Activated naive CD8-positive, alpha-beta T cell treated with anti-CD3 and anti-CD28 coated beads for 36 hours (primary cell): ENCODE measurements around the gene ARL6IP5. TPM values are rescaled to one million over a fixed set of nuclear protein-coding genes. Genes with fewer than 3 reads are reported as not detected.
A peak's percentile ranks its signal among the peaks of the same experiment; 100 is the strongest.

Experiments
- DNase-seq: peaks from one replicate; pipeline ENCODE4 v3.0.0; 2021
- H3K27ac Mint-ChIP-seq: one replicate; pipeline ENCODE4 v1.8.0; 2022; ENCODE audit warnings: mild to moderate bottlenecking, moderate library complexity, mixed read lengths
- H3K27me3 Mint-ChIP-seq: one replicate; pipeline ENCODE4 v1.8.0; 2022; ENCODE audit warnings: mild to moderate bottlenecking, mixed read lengths
- H3K36me3 Mint-ChIP-seq: one replicate; pipeline ENCODE4 v1.8.0; 2021; ENCODE audit warnings: mild to moderate bottlenecking, mixed read lengths
- H3K4me1 Mint-ChIP-seq: one replicate; pipeline ENCODE4 v1.8.0; 2021; ENCODE audit warnings: mixed read lengths
- H3K4me3 Mint-ChIP-seq: one replicate; pipeline ENCODE4 v1.8.0; 2022; ENCODE audit warnings: mild to moderate bottlenecking, moderate library complexity, mixed read lengths
- H3K9me3 Mint-ChIP-seq: one replicate; pipeline ENCODE4 v1.8.0; 2022; ENCODE audit warnings: mixed read lengths
- total RNA-seq, 2 experiments: library from RNA; stranded (reverse); gene quantifications; one replicate each; pipeline ENCODE4 v1.2.3, GENCODE V29; 2021

ARL6IP5 gene, protein sequence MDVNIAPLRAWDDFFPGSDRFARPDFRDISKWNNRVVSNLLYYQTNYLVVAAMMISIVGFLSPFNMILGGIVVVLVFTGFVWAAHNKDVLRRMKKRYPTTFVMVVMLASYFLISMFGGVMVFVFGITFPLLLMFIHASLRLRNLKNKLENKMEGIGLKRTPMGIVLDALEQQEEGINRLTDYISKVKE
- total RNA-seq: 10 to 100 TPM; 67.6 to 69.0 TPM

DNA sequence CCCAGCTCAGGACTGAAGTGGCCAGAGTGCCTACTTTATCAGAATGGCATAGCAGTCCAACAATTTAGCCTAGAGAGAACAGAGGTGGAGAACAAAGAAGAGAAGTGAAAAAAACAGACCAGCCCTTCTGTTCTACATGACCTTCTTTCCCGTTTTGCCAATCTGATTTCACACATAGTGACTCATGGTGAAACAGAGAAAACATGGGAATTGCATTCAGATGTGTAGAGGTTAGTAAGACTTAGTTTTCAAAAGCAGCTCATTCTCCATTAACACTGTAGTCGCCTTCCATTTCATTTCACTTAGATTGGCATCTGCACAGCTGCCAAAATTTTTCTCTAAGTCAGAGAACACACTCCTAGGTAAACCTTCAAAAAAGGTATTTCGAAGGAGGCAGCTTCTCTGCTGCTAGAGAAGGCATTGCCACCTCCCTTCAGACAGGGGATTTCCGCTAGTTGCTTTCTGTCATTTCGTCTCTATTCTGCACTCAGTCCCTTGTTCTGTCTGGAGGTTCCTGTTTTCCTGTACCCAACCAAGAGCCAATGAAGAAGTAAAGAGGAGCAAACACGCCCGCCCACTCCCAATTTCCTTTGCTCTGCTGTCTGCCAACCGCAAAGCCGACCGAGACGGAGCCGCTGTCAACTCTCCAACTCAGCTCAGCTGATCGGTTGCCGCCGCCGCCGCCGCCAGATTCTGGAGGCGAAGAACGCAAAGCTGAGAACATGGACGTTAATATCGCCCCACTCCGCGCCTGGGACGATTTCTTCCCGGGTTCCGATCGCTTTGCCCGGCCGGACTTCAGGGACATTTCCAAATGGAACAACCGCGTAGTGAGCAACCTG lies at the start of gene ARL6IP5:
ARL6IP5 (plus strand) TSS at position 612 of the 842 bp plus-strand sequence; CDS start at position 723, 111 bp downstream.
- peak within 1 kb of the TSS; percentile 97 for H3K4me3 Mint-ChIP-seq

DNA sequence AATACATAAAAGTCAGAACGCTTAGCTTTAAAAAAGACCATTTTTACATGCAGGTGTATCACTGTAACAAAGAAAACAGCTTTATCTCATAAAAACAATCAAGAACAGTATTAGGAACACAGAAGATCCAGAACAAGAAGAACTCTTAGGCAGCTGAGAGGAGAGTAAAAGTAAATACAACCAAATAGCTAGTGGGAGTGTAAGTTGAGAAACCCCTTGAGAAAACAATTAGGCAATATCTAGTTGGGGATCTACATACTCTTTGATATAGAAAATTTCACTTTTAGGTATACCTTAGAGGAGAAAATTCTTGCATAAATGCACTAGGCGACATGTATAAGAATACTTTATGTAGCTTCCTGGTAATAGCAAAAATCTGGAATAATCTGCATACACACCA lies 40.1 kb upstream of the ARL6IP5 start:
- H3K27me3 Mint-ChIP-seq: no peaks in the 10 kb centered on the region
- H3K27ac Mint-ChIP-seq: no peak overlapping the region
- no peak overlapping the region for H3K4me3 Mint-ChIP-seq
- peaks cover 31% of the 10 kb centered on the region for H3K4me1 Mint-ChIP-seq
- H3K36me3 Mint-ChIP-seq: peaks cover 27% of the 10 kb centered on the region
- no peak for DNase-seq
- no peaks in the 10 kb centered on the region for H3K9me3 Mint-ChIP-seq

More for the DNA sequence above, at the start of gene ARL6IP5:
- Mint-ChIP-seq H3K27ac (peak within 1 kb of the TSS; percentile 97), H3K27me3 (no peaks in the 10 kb centered on the region), H3K36me3 (peaks cover 21% of the 10 kb centered on the region), H3K9me3 (no peaks in the 10 kb centered on the region), H3K4me1 (peaks cover 63% of the 10 kb centered on the region)
- peak; percentile 91 for DNase-seq

DNA sequence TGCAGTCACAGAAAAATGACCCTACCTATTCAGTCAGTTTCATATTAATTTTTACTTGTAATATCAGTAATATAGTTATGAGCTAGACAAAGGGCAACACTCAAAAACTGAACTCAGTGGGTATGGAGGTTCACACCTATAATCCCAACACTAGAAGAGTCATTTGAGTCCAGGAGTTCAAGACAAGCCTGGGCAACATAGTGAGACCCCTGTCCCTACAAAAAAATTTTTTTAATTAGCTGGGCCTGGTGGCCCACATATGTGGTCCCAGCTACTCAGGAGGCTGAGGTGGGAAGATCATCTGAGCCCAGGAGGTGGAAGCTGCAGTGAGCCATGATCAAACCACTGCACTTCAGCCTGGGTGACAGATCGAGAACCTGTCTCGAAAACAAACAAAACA lies 35.7 kb upstream of the ARL6IP5 start:
- Mint-ChIP-seq H3K36me3 (peaks cover 31% of the 10 kb centered on the region), H3K4me1 (peaks cover 41% of the 10 kb centered on the region), H3K4me3 (peak overlapping the region; percentile 10), H3K27me3 (no peaks in the 10 kb centered on the region), H3K27ac (no peak overlapping the region), H3K9me3 (no peaks in the 10 kb centered on the region)
- DNase-seq: no peak

DNA sequence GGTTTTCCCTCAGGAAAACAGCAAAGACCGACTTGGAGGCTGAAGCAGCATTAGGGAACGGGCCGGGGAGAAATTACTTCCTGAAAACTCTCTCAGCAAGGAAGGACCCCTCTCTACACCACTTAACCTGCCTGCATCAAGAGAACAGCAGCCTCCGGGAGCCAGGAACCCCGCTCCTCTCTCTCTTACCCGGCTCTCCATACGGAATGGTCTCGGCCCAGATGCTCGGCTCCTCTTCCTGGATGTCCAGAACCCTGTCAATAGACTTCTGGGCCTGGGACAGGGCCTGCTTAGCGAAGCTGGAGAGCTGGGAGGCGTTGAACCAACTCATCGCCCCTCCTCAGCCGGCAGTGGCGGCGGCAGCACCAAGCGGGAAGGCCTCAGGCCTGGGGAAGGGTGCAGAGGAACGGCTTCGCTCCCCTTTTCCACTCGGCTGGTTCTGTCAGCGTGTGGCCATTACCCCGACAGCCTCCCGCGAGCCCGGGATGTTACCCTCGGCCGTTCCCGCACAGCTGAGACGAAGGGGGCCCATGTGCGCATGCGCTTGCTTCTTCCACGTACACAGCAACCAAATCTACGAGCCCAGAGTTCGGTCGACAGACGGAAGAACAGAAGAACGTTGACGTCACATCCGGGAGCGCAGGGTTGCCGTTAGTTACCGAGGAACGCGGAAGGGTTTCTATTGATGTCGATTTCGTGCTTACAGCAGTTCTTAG lies 32.8 kb upstream of the ARL6IP5 start, which contains the start of gene TMF1:
TMF1 (minus strand) TSS at position 578 of the 716 bp plus-strand sequence; CDS start at position 331, 247 bp downstream.
- Mint-ChIP-seq H3K4me1 (peaks cover 34% of the 10 kb centered on the region), H3K27ac (peak within 1 kb of the TSS; percentile 94), H3K4me3 (peak within 1 kb of the TSS; percentile 96), H3K27me3 (no peaks in the 10 kb centered on the region), H3K9me3 (no peaks in the 10 kb centered on the region), H3K36me3 (peaks cover 31% of the 10 kb centered on the region)
- peak; percentile 94 for DNase-seq

DNA sequence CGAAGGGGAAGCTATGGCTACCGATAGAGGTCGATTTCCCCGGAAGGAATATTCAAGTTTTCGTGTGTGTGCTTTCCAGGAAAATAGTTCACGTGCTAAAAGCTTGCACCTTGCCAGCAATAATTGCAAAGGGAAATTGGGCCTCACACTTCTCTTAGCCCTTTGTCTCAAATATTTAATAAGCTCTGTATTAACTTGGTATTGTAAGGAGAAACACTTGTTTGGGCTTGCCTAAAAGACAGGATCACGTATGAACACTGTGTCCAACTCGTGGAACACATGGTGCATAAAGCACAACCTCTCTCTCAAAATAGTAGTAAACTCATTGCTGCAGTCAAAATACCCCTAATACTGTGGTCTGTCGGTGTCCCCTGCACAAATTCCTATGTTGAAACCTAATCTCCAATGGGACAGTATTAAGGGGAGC lies 32.3 kb upstream of the ARL6IP5 start:
- H3K27me3 Mint-ChIP-seq: no peaks in the 10 kb centered on the region
- H3K27ac Mint-ChIP-seq: peak overlapping the region; percentile 94
- peaks cover 27% of the 10 kb centered on the region for H3K36me3 Mint-ChIP-seq
- H3K4me1 Mint-ChIP-seq: peaks cover 32% of the 10 kb centered on the region
- no peaks in the 10 kb centered on the region for H3K9me3 Mint-ChIP-seq
- no peak for DNase-seq
- H3K4me3 Mint-ChIP-seq: peak overlapping the region; percentile 96

DNA sequence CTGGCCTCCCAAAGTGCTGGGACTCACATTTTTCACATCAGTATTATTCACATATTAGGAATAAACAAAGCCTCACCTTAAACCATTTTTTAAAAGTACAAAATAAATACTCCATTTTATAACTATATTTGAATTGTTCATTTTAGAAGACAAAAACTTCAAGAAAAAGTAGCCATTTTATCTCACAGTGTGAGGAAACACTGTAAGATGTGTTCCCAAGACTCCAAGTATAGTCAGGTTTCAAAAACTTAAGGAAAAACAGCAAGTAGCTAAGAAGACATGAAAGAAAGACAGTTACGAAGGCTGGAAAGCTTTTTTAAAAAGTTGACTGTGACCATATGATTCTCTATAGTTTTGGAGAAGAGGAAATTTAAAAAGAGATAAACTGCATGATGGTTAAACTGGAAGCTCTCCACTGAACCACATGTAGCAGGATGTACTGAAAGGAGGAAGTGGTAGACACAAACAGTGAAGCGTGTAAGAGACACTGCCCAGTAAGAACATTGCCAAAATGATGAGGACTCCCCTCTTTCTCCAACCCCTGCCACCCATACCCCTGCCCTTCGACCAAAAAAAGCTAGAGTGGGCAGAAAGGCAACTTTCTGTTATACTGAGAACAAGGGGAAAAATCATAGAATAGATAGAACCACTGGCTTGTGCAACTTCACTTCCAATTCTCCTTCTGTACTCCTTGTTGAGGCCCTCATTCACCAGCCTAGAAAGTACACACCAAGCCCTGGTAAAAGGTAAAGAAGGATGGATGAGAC lies 26.4 kb upstream of the ARL6IP5 start:
- peak overlapping the region; percentile 87 for H3K27ac Mint-ChIP-seq
- H3K36me3 Mint-ChIP-seq: peaks cover 40% of the 10 kb centered on the region
- DNase-seq: no peak
- H3K27me3 Mint-ChIP-seq: no peaks in the 10 kb centered on the region
- H3K4me3 Mint-ChIP-seq: no peak overlapping the region
- H3K4me1 Mint-ChIP-seq: peaks cover 19% of the 10 kb centered on the region
- peaks cover 7% of the 10 kb centered on the region for H3K9me3 Mint-ChIP-seq

DNA sequence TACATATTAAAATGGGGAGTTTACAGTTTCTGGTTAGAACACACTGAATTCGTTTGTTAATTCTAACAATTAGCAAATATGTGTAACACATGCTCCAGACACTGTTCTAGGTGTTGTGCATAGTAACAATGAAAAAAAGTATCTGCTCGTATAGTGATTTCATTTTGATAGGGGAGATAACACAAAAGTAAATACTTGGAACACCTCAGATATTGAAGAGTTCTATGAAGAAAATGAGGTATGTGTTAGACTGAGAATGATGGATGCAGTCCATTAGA lies 25.9 kb upstream of the ARL6IP5 start:
- no peak for DNase-seq
- Mint-ChIP-seq H3K9me3 (peaks cover 7% of the 10 kb centered on the region), H3K27me3 (no peaks in the 10 kb centered on the region), H3K27ac (peak overlapping the region; percentile 87), H3K4me1 (peaks cover 24% of the 10 kb centered on the region), H3K4me3 (no peak overlapping the region), H3K36me3 (peaks cover 43% of the 10 kb centered on the region)

DNA sequence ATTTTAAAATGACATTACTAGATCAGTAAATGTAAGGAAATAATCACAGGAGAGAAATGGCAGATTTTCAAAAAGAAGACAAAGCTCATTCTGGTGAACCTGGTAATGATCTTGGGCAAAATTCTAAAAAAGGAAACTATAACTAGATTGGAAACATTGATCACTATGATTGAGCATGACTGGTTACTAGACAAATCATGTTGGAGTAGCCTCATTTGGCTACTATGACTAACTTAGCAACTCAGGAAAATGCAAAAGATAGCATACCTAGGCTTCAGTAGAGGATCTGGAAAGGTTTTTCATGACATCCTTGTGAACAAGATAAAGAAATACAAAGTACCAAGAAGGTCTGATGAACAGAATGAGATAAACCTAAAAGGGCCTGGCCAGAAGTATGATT lies 25.0 kb upstream of the ARL6IP5 start:
- Mint-ChIP-seq H3K9me3 (peaks cover 7% of the 10 kb centered on the region), H3K4me1 (peaks cover 32% of the 10 kb centered on the region)

DNA sequence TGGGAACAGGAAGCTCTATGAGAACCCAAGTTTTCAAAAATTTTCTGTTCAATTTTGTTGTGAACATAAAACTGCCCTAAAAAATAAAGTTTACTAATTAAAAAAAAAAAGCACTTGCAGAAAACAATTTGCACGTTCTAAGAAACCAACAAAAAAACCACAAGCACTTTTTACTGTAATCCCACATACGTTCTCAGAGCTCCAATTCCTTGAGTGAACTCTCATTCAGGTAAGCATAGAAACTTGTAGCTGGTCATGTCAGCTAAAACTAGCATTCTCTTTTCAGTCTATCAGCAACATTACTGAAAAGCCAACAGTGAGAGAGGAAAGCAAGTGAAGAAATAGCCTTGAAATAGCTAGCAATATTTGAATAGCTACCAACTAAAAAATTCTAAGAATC lies 21.1 kb upstream of the ARL6IP5 start:
- Mint-ChIP-seq H3K36me3 (peaks cover 49% of the 10 kb centered on the region), H3K9me3 (peaks cover 7% of the 10 kb centered on the region), H3K4me1 (peaks cover 46% of the 10 kb centered on the region), H3K27ac (no peak overlapping the region), H3K4me3 (no peak overlapping the region), H3K27me3 (no peaks in the 10 kb centered on the region)
- DNase-seq: no peak

More for the DNA sequence above, 25.0 kb upstream of the ARL6IP5 start:
- no peak for DNase-seq
- Mint-ChIP-seq H3K36me3 (peaks cover 48% of the 10 kb centered on the region), H3K4me3 (no peak overlapping the region), H3K27ac (peak overlapping the region; percentile 87), H3K27me3 (no peaks in the 10 kb centered on the region)

DNA sequence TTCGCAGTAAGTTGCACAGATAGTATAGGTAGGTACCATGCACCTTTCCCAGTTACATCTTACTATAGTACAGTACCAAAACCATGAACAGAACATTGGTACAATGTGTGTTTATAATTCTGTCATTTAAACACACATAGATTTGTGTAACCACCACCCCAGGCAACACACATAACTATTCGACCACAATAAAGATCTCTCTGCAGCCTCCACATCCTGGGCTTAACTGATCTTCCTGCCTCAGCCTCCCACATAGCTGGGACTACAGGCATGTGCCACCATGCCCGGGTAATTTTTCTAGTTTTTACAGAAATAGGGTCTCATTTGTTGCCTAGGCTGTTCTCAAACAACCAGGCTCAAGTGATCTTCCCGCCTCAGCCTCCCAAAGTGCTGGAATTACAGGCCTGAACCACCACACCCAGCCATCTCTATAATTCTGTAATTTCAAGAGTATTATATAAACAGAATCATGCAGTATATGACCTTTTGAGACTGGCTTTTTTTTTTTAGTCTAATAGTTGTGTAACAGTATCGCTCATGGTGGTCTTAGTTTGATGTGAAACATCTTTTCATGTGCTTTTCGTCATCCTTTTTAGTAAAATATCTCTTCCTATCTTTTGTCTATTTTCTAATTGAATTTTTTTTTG lies 19.3 kb upstream of the ARL6IP5 start:
- peaks cover 2% of the 10 kb centered on the region for H3K9me3 Mint-ChIP-seq
- peak overlapping the region; percentile 74 for H3K27ac Mint-ChIP-seq
- no peaks in the 10 kb centered on the region for H3K27me3 Mint-ChIP-seq
- H3K4me3 Mint-ChIP-seq: peak overlapping the region; percentile 6
- DNase-seq: no peak
- peaks cover 34% of the 10 kb centered on the region for H3K36me3 Mint-ChIP-seq
- peaks cover 34% of the 10 kb centered on the region for H3K4me1 Mint-ChIP-seq

DNA sequence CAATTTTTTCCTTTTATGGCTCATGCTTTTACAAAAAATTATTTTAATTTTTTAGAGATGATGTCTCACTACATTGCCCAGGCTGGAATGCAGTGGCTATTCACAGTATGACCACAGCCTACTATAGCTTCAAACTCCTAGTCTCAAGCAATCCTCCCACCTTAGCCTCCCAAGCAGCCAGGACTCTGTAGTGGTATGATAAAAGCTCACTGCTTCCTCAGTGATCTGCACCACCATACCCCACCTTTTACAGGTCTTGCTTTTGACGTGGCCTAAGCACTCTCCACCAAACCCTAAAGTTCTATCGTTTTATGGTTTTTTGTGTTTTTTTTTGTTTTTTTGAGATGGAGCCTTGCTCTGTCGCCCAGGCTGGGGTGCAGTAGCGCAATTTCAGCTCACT lies 18.6 kb upstream of the ARL6IP5 start:
- peaks cover 2% of the 10 kb centered on the region for H3K9me3 Mint-ChIP-seq
- no peak overlapping the region for H3K4me3 Mint-ChIP-seq
- H3K36me3 Mint-ChIP-seq: peaks cover 28% of the 10 kb centered on the region
- no peaks in the 10 kb centered on the region for H3K27me3 Mint-ChIP-seq
- DNase-seq: no peak
- peaks cover 34% of the 10 kb centered on the region for H3K4me1 Mint-ChIP-seq
- H3K27ac Mint-ChIP-seq: peak overlapping the region; percentile 74

DNA sequence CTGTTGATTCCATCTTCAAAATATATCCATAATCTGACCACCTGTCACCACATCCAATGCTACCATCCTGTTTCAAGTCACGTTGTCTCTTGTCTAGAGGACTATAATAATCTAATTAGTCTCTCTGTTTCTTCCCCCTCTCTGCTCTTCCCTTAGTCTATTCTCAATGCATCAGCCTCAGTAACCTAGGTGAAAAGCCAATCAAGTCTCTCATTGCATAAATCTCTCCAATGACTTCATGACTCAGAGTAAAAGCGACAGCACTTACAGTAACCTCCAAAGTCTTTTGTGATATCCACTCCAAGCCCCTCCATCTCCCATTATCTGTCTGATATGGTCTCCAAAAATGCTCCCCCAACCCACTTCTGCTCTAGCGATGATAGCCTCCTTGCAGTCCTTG lies 11.8 kb upstream of the ARL6IP5 start:
- Mint-ChIP-seq H3K4me1 (peaks cover 24% of the 10 kb centered on the region), H3K9me3 (no peaks in the 10 kb centered on the region), H3K27ac (no peak overlapping the region), H3K27me3 (no peaks in the 10 kb centered on the region), H3K36me3 (peaks cover 24% of the 10 kb centered on the region), H3K4me3 (no peak overlapping the region)
- no peak for DNase-seq

DNA sequence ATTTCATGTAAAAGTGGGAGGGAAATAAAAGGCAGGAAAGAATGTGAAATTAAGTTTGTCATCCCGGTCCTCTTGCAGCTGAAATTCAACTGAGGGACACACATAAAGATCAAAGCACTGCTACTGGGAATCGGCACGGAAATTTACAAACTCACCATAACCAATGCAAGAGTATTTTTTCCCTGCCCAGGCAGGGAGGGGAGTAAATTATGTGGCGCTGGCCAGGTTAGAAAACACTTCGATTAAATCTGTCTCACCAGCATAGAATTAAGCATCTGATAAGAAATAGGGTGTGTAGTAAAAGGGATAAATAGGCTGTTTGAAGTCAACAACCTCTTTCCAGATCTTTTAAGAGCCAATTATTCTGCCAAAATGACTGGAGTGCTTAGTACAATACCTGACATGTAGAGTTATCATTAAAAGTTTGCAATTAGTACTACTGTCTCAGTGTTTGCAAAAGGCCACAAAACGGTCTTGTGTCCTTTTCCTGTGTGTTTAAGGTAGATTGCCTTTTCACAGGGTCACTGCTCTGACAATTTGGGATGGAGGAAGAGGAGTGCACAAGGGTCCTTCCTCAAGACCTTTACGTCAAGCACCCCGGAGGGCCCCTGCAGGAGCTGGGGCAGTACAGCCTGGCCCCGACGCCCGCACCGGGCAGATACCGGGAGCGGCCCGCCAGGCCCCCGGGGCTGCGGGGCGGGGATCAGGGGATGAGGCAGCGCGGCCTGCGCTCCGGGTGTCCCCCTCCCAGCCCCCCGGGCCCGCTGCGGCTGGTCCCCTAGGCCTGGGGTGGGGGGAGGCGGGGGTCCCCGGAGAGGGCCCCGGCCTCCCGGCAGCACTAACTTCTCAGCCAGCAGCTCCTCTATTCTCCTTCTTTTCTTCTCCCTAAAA lies 5.2 kb upstream of the ARL6IP5 start:
- Mint-ChIP-seq H3K4me3 (peak overlapping the region; percentile 79), H3K36me3 (peaks cover 5% of the 10 kb centered on the region), H3K4me1 (peaks cover 63% of the 10 kb centered on the region), H3K9me3 (no peaks in the 10 kb centered on the region), H3K27me3 (no peaks in the 10 kb centered on the region), H3K27ac (peak overlapping the region; percentile 80)
- peak; percentile 37 for DNase-seq
